SK-N-SH (cell line): ENCODE measurements around the gene FOXL2NB. TPM values are rescaled to one million over a fixed set of nuclear protein-coding genes. Genes with fewer than 3 reads are reported as not detected.

Experiments
- CTCF ChIA-PET: fragments of 300-600, 350-600 bp; formaldehyde crosslinking; extraction: SDS; loops from one replicate; lab custom pipeline; 2021; lab: Yijun Ruan, JAX
- POLR2A ChIA-PET: fragments of 350-600 bp; sonication (Branson Sonifier 250); formaldehyde crosslinking; extraction: SDS; loops from one replicate; lab custom pipeline; 2020; ENCODE audit warnings: antibody characterized with exemption, inconsistent platforms; lab: Yijun Ruan, JAX
- DNase-seq: peaks from one replicate; pipeline ENCODE4 v3.0.0; 2012
- H2AFZ ChIP-seq: fragments of 200-600 bp; sonication (generic); 2 replicates; pipeline ENCODE4 v1.8.1; 2016; ENCODE audit warnings: antibody characterized with exemption, mild to moderate bottlenecking, low read depth
- H3F3A ChIP-seq: fragments of 200-600 bp; sonication (generic); replicated peaks from 2 replicates; pipeline ENCODE3; 2016; ENCODE audit warnings: antibody characterized with exemption, mild to moderate bottlenecking; ENCODE audit not compliant: insufficient read depth
- H3K27ac ChIP-seq, 2 experiments: fragments of 200-500 bp in 1 of 2; fragments of 200-600 bp in 1 of 2; sonication (Bioruptor generic) in 1 of 2; sonication (generic), shearing (Covaris generic) in 1 of 2; 2 replicates each; pipeline versions ENCODE4 v1.5.1 to v1.6.1; 2014 to 2016; ENCODE audit warnings: low read depth in 2 of 2, inconsistent platforms in 1 of 2, low read length in 1 of 2, mild to moderate bottlenecking in 1 of 2, mixed read lengths in 1 of 2
- H3K27me3 ChIP-seq: fragments of 200-600 bp; sonication (generic), shearing (Covaris generic); 2 replicates; pipeline ENCODE4 v1.6.1; 2016; ENCODE audit warnings: mixed run types; ENCODE audit not compliant: insufficient read depth
- H3K36me3 ChIP-seq, 2 experiments: fragments of 200-500 bp in 1 of 2; fragments of 200-600 bp in 1 of 2; sonication (Bioruptor generic) in 1 of 2; sonication (generic) in 1 of 2; replicated peaks in 1 of 2; 2 replicates each; pipeline versions ENCODE3 to v1.5.1; 2014 to 2016; ENCODE audit warnings: low read length in 1 of 2, mild to moderate bottlenecking in 1 of 2; ENCODE audit not compliant: insufficient read depth in 2 of 2, control insufficient read depth in 1 of 2
- H3K4me1 ChIP-seq, 2 experiments: fragments of 200-500 bp in 1 of 2; fragments of 200-600 bp in 1 of 2; sonication (Bioruptor generic) in 1 of 2; sonication (generic), shearing (Covaris generic) in 1 of 2; 2 replicates each; pipeline versions ENCODE4 v1.5.1 to v1.6.1; 2014 to 2016; ENCODE audit warnings: low read depth in 1 of 2, low read length in 1 of 2, mixed run types in 1 of 2; ENCODE audit not compliant: insufficient read depth in 2 of 2, control insufficient read depth in 1 of 2
- H3K4me2 ChIP-seq: fragments of 200-600 bp; sonication (generic), shearing (Covaris generic); 2 replicates; pipeline ENCODE4 v1.6.1; 2017; ENCODE audit warnings: mixed run types
- H3K4me3 ChIP-seq, 2 experiments: fragments of 200-500 bp in 1 of 2; fragments of 200-600 bp in 1 of 2; sonication (Bioruptor generic) in 1 of 2; sonication (generic), shearing (Covaris generic) in 1 of 2; 2 replicates each; pipeline versions ENCODE4 v1.5.1 to v1.8.1; 2014 to 2016; ENCODE audit warnings: low read depth in 2 of 2, inconsistent platforms in 1 of 2, low read length in 1 of 2, mild to moderate bottlenecking in 1 of 2, mixed read lengths in 1 of 2, moderate library complexity in 1 of 2
- H3K79me2 ChIP-seq: fragments of 200-600 bp; sonication (generic); 2 replicates; pipeline ENCODE4 v1.8.1; 2017; ENCODE audit warnings: mild to moderate bottlenecking; ENCODE audit not compliant: insufficient read depth
- H3K9ac ChIP-seq: fragments of 200-600 bp; sonication (generic); 2 replicates; pipeline ENCODE4 v1.6.1; 2017; ENCODE audit warnings: mixed run types
- H3K9me2 ChIP-seq: fragments of 200-600 bp; sonication (generic); 2 replicates; pipeline ENCODE4 v1.6.1; 2017; ENCODE audit warnings: mixed run types
- H3K9me3 ChIP-seq: fragments of 200-600 bp; sonication (generic); 2 replicates; pipeline ENCODE4 v1.6.1; 2017; ENCODE audit warnings: mixed run types, mild to moderate bottlenecking, moderate library complexity
- H4K20me1 ChIP-seq: fragments of 200-600 bp; sonication (generic); 2 replicates; pipeline ENCODE4 v1.6.1; 2017; ENCODE audit warnings: mild to moderate bottlenecking, mixed run types; ENCODE audit not compliant: insufficient read depth
- CHD2 ChIP-seq: fragments of 150-350 bp; IDR thresholded peaks from 2 replicates; pipeline ENCODE4 v1.6.1; 2018; ENCODE audit warnings: low read length; ENCODE audit not compliant: partially characterized antibody
- EP300 ChIP-seq, 2 experiments: IDR thresholded peaks; 2 replicates each; pipeline versions ENCODE4 v1.4.0 to v1.6.1; 2012; ENCODE audit warnings: borderline replicate concordance in 1 of 2, low read depth in 1 of 2, low read length in 1 of 2
- FOSL2 ChIP-seq: IDR thresholded peaks from 2 replicates; pipeline ENCODE4 v1.4.0; 2012; ENCODE audit warnings: low read depth, mild to moderate bottlenecking, moderate library complexity, borderline replicate concordance
- FOXJ3 ChIP-seq: sonication (generic); formaldehyde crosslinking; IDR thresholded peaks from 2 replicates; pipeline ENCODE4 v1.5.1; 2020; ENCODE audit warnings: mild to moderate bottlenecking, missing genetic modification reagents
- GABPA ChIP-seq: IDR thresholded peaks from 2 replicates; pipeline ENCODE4 v1.4.0; 2012; ENCODE audit warnings: low read depth, mild to moderate bottlenecking
- MAX ChIP-seq: IDR thresholded peaks from 2 replicates; pipeline ENCODE4 v1.4.0; 2012; ENCODE audit warnings: low read depth
- MEF2A ChIP-seq: IDR thresholded peaks from 2 replicates; pipeline ENCODE4 v1.4.0; 2012; ENCODE audit warnings: low read depth, borderline replicate concordance
- MXI1 ChIP-seq: IDR thresholded peaks from 2 replicates; pipeline ENCODE4 v1.6.1; 2012; ENCODE audit warnings: mild to moderate bottlenecking, low read depth, low read length, improper control_type of control experiment
- NFIC ChIP-seq: IDR thresholded peaks from 2 replicates; pipeline ENCODE4 v1.4.0; 2012; ENCODE audit warnings: borderline replicate concordance
- NRF1 ChIP-seq: IDR thresholded peaks from 2 replicates; pipeline ENCODE4 v1.6.1; 2012; ENCODE audit warnings: low read depth, mild to moderate bottlenecking, low read length
- PBX3 ChIP-seq: IDR thresholded peaks from 2 replicates; pipeline ENCODE4; 2012
- REST ChIP-seq: IDR thresholded peaks from 2 replicates; pipeline ENCODE4 v1.6.1; 2012; ENCODE audit warnings: mild to moderate bottlenecking, low read depth, low read length, moderate library complexity
- RFX5 ChIP-seq: IDR thresholded peaks from 2 replicates; pipeline ENCODE4 v1.6.1; 2012; ENCODE audit warnings: mild to moderate bottlenecking, improper control_type of control experiment, low read length
- SIN3A ChIP-seq: IDR thresholded peaks from 2 replicates; pipeline ENCODE4 v1.6.1; 2012; ENCODE audit warnings: low read depth, mild to moderate bottlenecking, low read length, moderate library complexity, borderline replicate concordance
- SMC3 ChIP-seq: IDR thresholded peaks from 2 replicates; pipeline ENCODE4 v1.6.1; 2012; ENCODE audit warnings: low read depth, low read length, improper control_type of control experiment
- TAF1 ChIP-seq: IDR thresholded peaks from 2 replicates; pipeline ENCODE4 v1.6.1; 2012; ENCODE audit warnings: low read depth, mild to moderate bottlenecking, low read length, moderate library complexity, borderline replicate concordance
- TCF12 ChIP-seq: IDR thresholded peaks from 2 replicates; pipeline ENCODE4 v1.4.0; 2012
- USF2 ChIP-seq: fragments of 150-350 bp; IDR thresholded peaks from 2 replicates; pipeline ENCODE4 v1.6.1; 2017; ENCODE audit warnings: antibody characterized with exemption, low read length, low read depth, borderline replicate concordance
- YY1 ChIP-seq: IDR thresholded peaks from 2 replicates; pipeline ENCODE4 v1.4.0; 2012; ENCODE audit warnings: low read depth, mild to moderate bottlenecking
- WGBS: methylation state at CpG from one replicate; pipeline ENCODE4 v1.1.6; 2017; ENCODE audit warnings: low lambda C conversion rate; 5-methylcytosine and 5-hydroxymethylcytosine counted together
- polyA plus RNA-seq, 3 experiments: library from polyadenylated mRNA; depleted of rRNA; stranded (reverse); fragments of >200 nt; gene quantifications; 2 replicates each; pipeline ENCODE4 v1.2.3, GENCODE V29; 2012
- TF ChIP-seq, protein P1 (sequence below): IDR thresholded peaks from 2 replicates; pipeline ENCODE4 v1.4.0; 2012; ENCODE audit warnings: low read depth, borderline replicate concordance

FOXL2NB gene
- polyA plus RNA-seq, 1 of the 3 experiments (the other 2 are of a cell fraction), result not detected

DNA sequence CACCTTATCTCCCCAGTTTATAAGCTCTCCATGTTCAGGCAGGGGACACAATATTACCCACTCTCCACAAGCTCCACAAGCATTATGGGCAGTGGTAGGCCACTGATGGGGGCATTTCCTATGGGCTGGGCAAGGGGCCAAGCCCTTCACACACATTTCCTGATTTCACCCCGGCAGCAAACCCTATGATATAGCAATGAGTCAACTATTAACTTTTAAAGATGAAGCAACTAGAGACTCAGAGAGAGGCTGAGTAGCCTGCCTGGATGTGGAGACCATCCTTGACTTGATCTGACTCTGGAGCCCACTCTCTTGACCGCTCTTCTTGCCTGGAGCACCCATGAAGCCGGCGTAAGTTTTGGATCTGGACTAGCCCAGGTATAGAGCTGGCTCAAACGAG lies 27.4 kb downstream of the FOXL2NB start:
- Histone ChIP-seq H3K27ac (no peak overlapping the region), H3K27me3 (no peaks in the 10 kb centered on the region; the same call in 1 of the 2 replicates), H3K4me2 (no peak overlapping the region), H4K20me1 (no peaks in the 10 kb centered on the region), H3K9me2 (no peaks in the 10 kb centered on the region), H2AFZ (no peak overlapping the region), H3K79me2 (no peaks in the 10 kb centered on the region), H3K4me1 (no peaks in the 10 kb centered on the region), H3K9me3 (no peaks in the 10 kb centered on the region), H3F3A (no peaks in the 10 kb centered on the region), H3K36me3 (no peaks in the 10 kb centered on the region), H3K9ac (no peak overlapping the region), H3K4me3 (no peak overlapping the region)
- no peak for DNase-seq
- 53% methylated on average over 5 of the region's 5 CpGs for WGBS
- TF ChIP-seq SMC3, result no peak
- TF ChIP-seq TCF12, result no peak
- no peak for TF ChIP-seq USF2
- TF ChIP-seq SIN3A, result no peak
- TF ChIP-seq TAF1, result no peak
- no peak for TF ChIP-seq GABPA
- ChIA-PET CTCF (interaction anchor here (1.1 to 1.6 kb wide), 4 partner anchors 18 to 355 kb away, joined by 3 to 6 read pairs (median 4); no protein-coding TSS in a partner anchor), POLR2A (no interaction called here)

GRCh38 chr3:138975351-138975750 lies 28.3 kb downstream of the FOXL2NB start:
- CTCF ChIA-PET, result interaction anchor here (1.1 to 1.6 kb wide), 3 partner anchors 17 to 354 kb away, joined by 3 to 6 read pairs (median 4); no protein-coding TSS in a partner anchor
- no peak for TF ChIP-seq NFIC
- no peak for TF ChIP-seq FOSL2
- no peak for TF ChIP-seq RFX5
- no peak for TF ChIP-seq REST
- TF ChIP-seq, protein P1, sequence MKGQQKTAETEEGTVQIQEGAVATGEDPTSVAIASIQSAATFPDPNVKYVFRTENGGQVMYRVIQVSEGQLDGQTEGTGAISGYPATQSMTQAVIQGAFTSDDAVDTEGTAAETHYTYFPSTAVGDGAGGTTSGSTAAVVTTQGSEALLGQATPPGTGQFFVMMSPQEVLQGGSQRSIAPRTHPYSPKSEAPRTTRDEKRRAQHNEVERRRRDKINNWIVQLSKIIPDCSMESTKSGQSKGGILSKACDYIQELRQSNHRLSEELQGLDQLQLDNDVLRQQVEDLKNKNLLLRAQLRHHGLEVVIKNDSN, result no peak
- no peak for TF ChIP-seq SMC3
- TF ChIP-seq SIN3A, result no peak
- no peak for TF ChIP-seq MAX
- no peak for TF ChIP-seq YY1
- TF ChIP-seq GABPA, result no peak
- TF ChIP-seq MEF2A, result no peak
- TF ChIP-seq MXI1, result no peak
- no peak for TF ChIP-seq PBX3
- TF ChIP-seq EP300 (IDR thresholded peaks at IDR 0.05; ENCODE audit: borderline replicate concordance in 1 of 2, low read depth in 1 of 2, low read length in 1 of 2), result no peak
- no peak for TF ChIP-seq FOXJ3
- no peak for TF ChIP-seq CHD2
- no peak for TF ChIP-seq TCF12
- no peak for TF ChIP-seq NRF1
- TF ChIP-seq, all 33 proteins: peak for 0
- Histone ChIP-seq H3K9me2 (no peaks in the 10 kb centered on the region), H3K36me3 (no peaks in the 10 kb centered on the region), H3K4me3 (no peak overlapping the region), H2AFZ (no peak overlapping the region), H3F3A (no peaks in the 10 kb centered on the region), H3K27me3 (no peaks in the 10 kb centered on the region; the same call in 1 of the 2 replicates), H3K79me2 (no peaks in the 10 kb centered on the region), H3K4me1 (no peaks in the 10 kb centered on the region), H4K20me1 (no peaks in the 10 kb centered on the region), H3K27ac (no peak overlapping the region), H3K9me3 (no peaks in the 10 kb centered on the region), H3K4me2 (no peak overlapping the region), H3K9ac (no peak overlapping the region)
- no peak for DNase-seq
- WGBS, result 74% methylated on average over 7 of the region's 8 CpGs
- POLR2A ChIA-PET, result no interaction called here
